Retinal pigment epithelial cell (primary cell): ENCODE results near the gene MTPN.

Experiments used
- DNase-seq: peaks from one replicate; pipeline ENCODE4 v3.0.0-alpha.2; 2010; ENCODE audit warnings: low read depth
- H3K4me3 ChIP-seq: 2 replicates; pipeline ENCODE4 v1.5.1; 2011; ENCODE audit warnings: mild to moderate bottlenecking, low read length, control low read depth, moderate library complexity
- TF ChIP-seq, protein P1 (sequence below): conservative IDR thresholded peaks from 2 replicates; pipeline ENCODE4 v1.5.1; 2011; ENCODE audit warnings: low read depth, low read length, control low read depth, inconsistent platforms

The MTPN gene

GRCh38 chr7:136000288-136000913, 23.2 kb upstream of the MTPN start:
- no peak for DNase-seq
- no peak overlapping the region for H3K4me3 ChIP-seq
- TF ChIP-seq, protein P1, sequence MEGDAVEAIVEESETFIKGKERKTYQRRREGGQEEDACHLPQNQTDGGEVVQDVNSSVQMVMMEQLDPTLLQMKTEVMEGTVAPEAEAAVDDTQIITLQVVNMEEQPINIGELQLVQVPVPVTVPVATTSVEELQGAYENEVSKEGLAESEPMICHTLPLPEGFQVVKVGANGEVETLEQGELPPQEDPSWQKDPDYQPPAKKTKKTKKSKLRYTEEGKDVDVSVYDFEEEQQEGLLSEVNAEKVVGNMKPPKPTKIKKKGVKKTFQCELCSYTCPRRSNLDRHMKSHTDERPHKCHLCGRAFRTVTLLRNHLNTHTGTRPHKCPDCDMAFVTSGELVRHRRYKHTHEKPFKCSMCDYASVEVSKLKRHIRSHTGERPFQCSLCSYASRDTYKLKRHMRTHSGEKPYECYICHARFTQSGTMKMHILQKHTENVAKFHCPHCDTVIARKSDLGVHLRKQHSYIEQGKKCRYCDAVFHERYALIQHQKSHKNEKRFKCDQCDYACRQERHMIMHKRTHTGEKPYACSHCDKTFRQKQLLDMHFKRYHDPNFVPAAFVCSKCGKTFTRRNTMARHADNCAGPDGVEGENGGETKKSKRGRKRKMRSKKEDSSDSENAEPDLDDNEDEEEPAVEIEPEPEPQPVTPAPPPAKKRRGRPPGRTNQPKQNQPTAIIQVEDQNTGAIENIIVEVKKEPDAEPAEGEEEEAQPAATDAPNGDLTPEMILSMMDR = no peak

DNA sequence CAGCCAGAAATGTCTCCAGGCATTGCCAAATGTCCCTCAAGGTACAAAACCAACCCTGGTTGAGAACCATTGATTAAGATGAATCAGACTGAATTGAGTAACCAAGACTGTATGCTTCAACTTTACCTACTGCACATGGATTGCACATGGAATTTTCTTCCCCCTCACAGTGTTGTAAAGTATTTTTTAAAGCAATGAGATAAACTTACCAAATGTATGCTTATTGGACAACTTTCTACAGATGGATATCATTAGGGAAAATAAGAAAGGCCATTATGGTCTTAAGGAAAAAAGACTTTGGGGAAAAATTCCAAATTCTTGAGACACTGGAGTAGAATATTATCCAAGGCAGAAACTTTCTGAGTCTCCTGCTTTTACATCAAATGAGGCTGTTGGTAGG, 20.9 kb upstream of the MTPN start:
- DNase-seq = no peak
- TF ChIP-seq, protein P1 = no peak
- H3K4me3 ChIP-seq = no peak overlapping the region

- TF ChIP-seq, protein P1 = no peak
- no peak for DNase-seq
- H3K4me3 ChIP-seq = no peak overlapping the region
These were observed 18.6 kb upstream of the MTPN start for GRCh38 chr7:135995748-135996147.

DNA sequence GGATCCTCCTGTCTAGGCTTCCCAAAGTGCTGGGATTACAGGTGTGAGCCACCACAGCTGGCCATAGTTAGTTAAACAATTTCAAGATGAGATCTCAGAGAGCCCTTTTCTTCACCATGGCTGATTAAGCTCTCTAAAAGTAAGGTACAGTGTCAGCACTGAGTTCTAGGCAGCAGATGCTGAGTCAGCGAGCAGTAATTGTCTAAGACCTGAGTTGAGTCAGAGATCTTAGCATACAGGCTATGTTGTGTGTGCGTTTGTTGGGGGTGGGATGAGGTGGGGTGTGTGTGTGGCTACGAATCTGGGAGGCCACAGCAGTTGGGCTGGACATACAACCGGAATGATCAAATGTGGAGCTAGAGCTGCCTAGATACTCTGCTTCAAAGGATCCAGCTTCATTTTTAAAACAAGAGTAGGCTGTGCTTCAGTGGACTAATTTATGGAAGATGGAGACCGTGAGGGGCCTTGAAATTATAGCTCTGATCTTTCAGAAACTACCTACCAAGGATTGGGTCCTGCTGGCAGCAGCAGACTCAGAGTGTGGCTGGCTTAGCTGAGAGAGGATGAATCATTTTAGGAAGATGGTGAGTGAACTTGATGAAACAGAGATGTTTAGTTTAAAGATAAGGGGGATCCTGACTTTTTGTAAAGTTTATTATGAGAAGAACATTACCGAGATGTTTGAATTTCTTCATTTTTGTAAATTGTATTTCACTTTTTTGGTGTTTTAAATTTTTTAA, 17.5 kb upstream of the MTPN start:
- no peak overlapping the region for H3K4me3 ChIP-seq
- TF ChIP-seq, protein P1 = no peak
- DNase-seq = no peak

DNA sequence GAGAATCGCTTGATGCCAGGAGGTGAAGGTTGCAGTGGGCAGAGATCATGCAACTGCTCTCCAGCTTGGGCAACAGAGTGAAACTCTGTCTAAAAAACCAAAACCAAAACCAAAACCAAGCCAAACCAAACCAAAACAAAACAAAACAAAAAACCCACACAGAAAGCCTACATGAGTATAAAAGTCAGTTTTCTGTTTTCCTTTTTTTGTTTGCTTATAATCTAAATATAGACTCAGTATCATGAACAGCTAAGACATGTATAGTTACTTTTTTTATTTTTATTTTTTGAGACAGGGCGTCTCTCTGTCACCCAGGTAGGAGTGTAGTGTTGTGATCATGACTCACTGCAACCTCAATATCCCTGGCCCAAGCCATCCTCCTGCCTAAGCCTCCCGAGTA, 16.8 kb upstream of the MTPN start:
- TF ChIP-seq, protein P1 = no peak
- DNase-seq = no peak

GRCh38 chr7:135991906-135992305, 14.7 kb upstream of the MTPN start:
- DNase-seq = no peak
- H3K4me3 ChIP-seq = no peak overlapping the region
- TF ChIP-seq, protein P1 = no peak

More for the DNA sequence above, 16.8 kb upstream of the MTPN start:
- no peak overlapping the region for H3K4me3 ChIP-seq

GRCh38 chr7:135991322-135991721, 14.2 kb upstream of the MTPN start:
- no peak for DNase-seq
- H3K4me3 ChIP-seq = no peak overlapping the region
- TF ChIP-seq, protein P1 = no peak
